Activated naive CD8-positive, alpha-beta T cell treated with anti-CD3 and anti-CD28 coated beads, Interleukin-2, amount 10 ng/mL, durations not matched to agents 7 days and 5 days (primary cell): ENCODE data around the gene DEFB108B. TPM values are rescaled to one million over a fixed set of nuclear protein-coding genes. Genes with fewer than 3 reads are reported as not detected.
"Not testable (repeated sequence)": the region's sequence is repeated elsewhere in the genome, so short reads cannot be mapped to it uniquely, and the experiment has no call there.

Experiments used
- ATAC-seq: fragments of 150-1000 bp; cut with Tn5 transposase; one replicate; pipeline ENCODE4 v1.10.0; 2021; ENCODE audit warnings: low read depth, moderate library complexity
- POLR2A ChIA-PET: fragments of 350-600 bp; sonication (Branson Sonifier 250); formaldehyde crosslinking; loops from one replicate; lab custom pipeline; 2021; ENCODE audit warnings: antibody characterized with exemption; lab: Charles Lee
- DNase-seq: peaks from one replicate; pipeline ENCODE4 v3.0.0; 2021
- H3K27ac Mint-ChIP-seq: one replicate; pipeline ENCODE4 v1.8.0; 2022; ENCODE audit warnings: mild to moderate bottlenecking, mixed read lengths
- H3K27me3 Mint-ChIP-seq: one replicate; pipeline ENCODE4 v1.8.0; 2022; ENCODE audit warnings: mild to moderate bottlenecking, moderate library complexity, mixed read lengths
- H3K36me3 Mint-ChIP-seq: one replicate; pipeline ENCODE4 v1.8.0; 2021; ENCODE audit warnings: mild to moderate bottlenecking, mixed read lengths
- H3K4me1 Mint-ChIP-seq: one replicate; pipeline ENCODE4 v1.8.0; 2021; ENCODE audit warnings: mixed read lengths
- H3K4me3 Mint-ChIP-seq: one replicate; pipeline ENCODE4 v1.8.0; 2022; ENCODE audit warnings: mild to moderate bottlenecking, moderate library complexity, mixed read lengths
- H3K9me3 Mint-ChIP-seq: one replicate; pipeline ENCODE4 v1.8.0; 2021; ENCODE audit warnings: mixed read lengths
- total RNA-seq, 2 experiments: library from RNA; stranded (reverse); gene quantifications; one replicate each; pipeline ENCODE4 v1.2.3, GENCODE V29; 2021

DEFB108B gene
- total RNA-seq, 2 experiments from 2014 or later: not detected

GRCh38 chr11:71799556-71800128 lies 33.4 kb upstream of the DEFB108B start:
- H3K4me1 Mint-ChIP-seq: peaks cover 10% of the 10 kb centered on the region

GRCh38 chr11:71800335-71800953 lies 32.6 kb upstream of the DEFB108B start:
- DNase-seq: peak; percentile 90
- not testable (repeated sequence) for H3K27ac Mint-ChIP-seq, H3K36me3 Mint-ChIP-seq, H3K27me3 Mint-ChIP-seq, H3K4me3 Mint-ChIP-seq, H3K9me3 Mint-ChIP-seq, ATAC-seq
- POLR2A ChIA-PET: interaction anchor here (1.0 kb wide), 1 partner anchor 11 kb away, joined by 3 read pairs; no protein-coding TSS in a partner anchor
- H3K4me1 Mint-ChIP-seq: peaks cover 10% of the 10 kb centered on the region

More at GRCh38 chr11:71799556-71800128, 33.4 kb upstream of the DEFB108B start:
- POLR2A ChIA-PET: interaction anchor here (1.0 kb wide), 1 partner anchor 12 kb away, joined by 3 read pairs; no protein-coding TSS in a partner anchor
- H3K4me3 Mint-ChIP-seq, DNase-seq, H3K9me3 Mint-ChIP-seq, H3K27me3 Mint-ChIP-seq, ATAC-seq, H3K27ac Mint-ChIP-seq, H3K36me3 Mint-ChIP-seq: not testable (repeated sequence)

GRCh38 chr11:71801026-71801425 lies 32.0 kb upstream of the DEFB108B start:
- POLR2A ChIA-PET: interaction anchor here (1.0 kb wide), 1 partner anchor 11 kb away, joined by 3 read pairs; no protein-coding TSS in a partner anchor
- H3K4me3 Mint-ChIP-seq, H3K36me3 Mint-ChIP-seq, ATAC-seq, H3K27ac Mint-ChIP-seq, H3K9me3 Mint-ChIP-seq, DNase-seq, H3K27me3 Mint-ChIP-seq: not testable (repeated sequence)
- H3K4me1 Mint-ChIP-seq: peaks cover 10% of the 10 kb centered on the region

GRCh38 chr11:71802874-71803273 lies 30.1 kb upstream of the DEFB108B start:
- DNase-seq, H3K9me3 Mint-ChIP-seq, H3K4me3 Mint-ChIP-seq, ATAC-seq, H3K27me3 Mint-ChIP-seq, H3K27ac Mint-ChIP-seq, POLR2A ChIA-PET, H3K36me3 Mint-ChIP-seq: not testable (repeated sequence)
- H3K4me1 Mint-ChIP-seq: peaks cover 10% of the 10 kb centered on the region

GRCh38 chr11:71804158-71804947 lies 28.6 kb upstream of the DEFB108B start:
- H3K9me3 Mint-ChIP-seq, H3K4me3 Mint-ChIP-seq, DNase-seq, H3K36me3 Mint-ChIP-seq, H3K27me3 Mint-ChIP-seq, H3K27ac Mint-ChIP-seq, POLR2A ChIA-PET, ATAC-seq: not testable (repeated sequence)
- H3K4me1 Mint-ChIP-seq: peaks cover 10% of the 10 kb centered on the region

GRCh38 chr11:71812529-71812928 lies 20.5 kb upstream of the DEFB108B start:
- H3K4me3 Mint-ChIP-seq: peak overlapping the region; percentile 81
- ATAC-seq, H3K4me1 Mint-ChIP-seq, H3K9me3 Mint-ChIP-seq, H3K27me3 Mint-ChIP-seq, H3K36me3 Mint-ChIP-seq, H3K27ac Mint-ChIP-seq, POLR2A ChIA-PET, DNase-seq: not testable (repeated sequence)

- POLR2A ChIA-PET, H3K9me3 Mint-ChIP-seq, H3K27me3 Mint-ChIP-seq, H3K36me3 Mint-ChIP-seq, H3K4me1 Mint-ChIP-seq: not testable (repeated sequence)
- DNase-seq: peak; percentile 82
- Mint-ChIP-seq H3K4me3 (peak overlapping the region; percentile 81), H3K27ac (peak overlapping the region; percentile 83)
- peak; percentile 100 for ATAC-seq
Measured at GRCh38 chr11:71813481-71814355, 19.3 kb upstream of the DEFB108B start.

- H3K27me3 Mint-ChIP-seq: peaks cover 10% of the 10 kb centered on the region
- H3K36me3 Mint-ChIP-seq, POLR2A ChIA-PET, H3K27ac Mint-ChIP-seq, H3K4me3 Mint-ChIP-seq, DNase-seq, H3K9me3 Mint-ChIP-seq, ATAC-seq, H3K4me1 Mint-ChIP-seq: not testable (repeated sequence)
Measured at GRCh38 chr11:71821539-71821938, 11.5 kb upstream of the DEFB108B start.

- H3K4me1 Mint-ChIP-seq, H3K36me3 Mint-ChIP-seq, H3K4me3 Mint-ChIP-seq, POLR2A ChIA-PET, H3K9me3 Mint-ChIP-seq, DNase-seq, ATAC-seq, H3K27ac Mint-ChIP-seq: not testable (repeated sequence)
- peaks cover 28% of the 10 kb centered on the region for H3K27me3 Mint-ChIP-seq
Measured at GRCh38 chr11:71829247-71829646, 3.8 kb upstream of the DEFB108B start.

GRCh38 chr11:71829686-71830085 lies 3.3 kb upstream of the DEFB108B start:
- DNase-seq, H3K4me3 Mint-ChIP-seq, H3K9me3 Mint-ChIP-seq, POLR2A ChIA-PET, H3K4me1 Mint-ChIP-seq, ATAC-seq, H3K27ac Mint-ChIP-seq, H3K36me3 Mint-ChIP-seq: not testable (repeated sequence)
- H3K27me3 Mint-ChIP-seq: peaks cover 26% of the 10 kb centered on the region

GRCh38 chr11:71842720-71843119 lies 9.7 kb downstream of the DEFB108B start:
- H3K9me3 Mint-ChIP-seq: not testable (repeated sequence)

GRCh38 chr11:71843355-71843754 lies 10.4 kb downstream of the DEFB108B start:
- H3K9me3 Mint-ChIP-seq, POLR2A ChIA-PET, H3K4me3 Mint-ChIP-seq, H3K4me1 Mint-ChIP-seq, DNase-seq, H3K27ac Mint-ChIP-seq, ATAC-seq, H3K36me3 Mint-ChIP-seq: not testable (repeated sequence)
- H3K27me3 Mint-ChIP-seq: peaks cover 14% of the 10 kb centered on the region

More at GRCh38 chr11:71842720-71843119, 9.7 kb downstream of the DEFB108B start:
- H3K4me1 Mint-ChIP-seq, POLR2A ChIA-PET, H3K4me3 Mint-ChIP-seq, ATAC-seq, DNase-seq, H3K27ac Mint-ChIP-seq, H3K36me3 Mint-ChIP-seq: not testable (repeated sequence)
- H3K27me3 Mint-ChIP-seq: peaks cover 11% of the 10 kb centered on the region

- no peaks in the 10 kb centered on the region for H3K36me3 Mint-ChIP-seq
- no peak overlapping the region for H3K27ac Mint-ChIP-seq
- no peak overlapping the region for H3K4me3 Mint-ChIP-seq
- POLR2A ChIA-PET: no interaction called here
- H3K4me1 Mint-ChIP-seq: peaks cover 1% of the 10 kb centered on the region
- H3K27me3 Mint-ChIP-seq: peaks cover 9% of the 10 kb centered on the region
- H3K9me3 Mint-ChIP-seq: no peaks in the 10 kb centered on the region
- ATAC-seq (no peak), DNase-seq (no peak)
Measured at GRCh38 chr11:71843858-71844257, 10.9 kb downstream of the DEFB108B start.
